IPS DF 4.7 (cell line): ENCODE results near the gene CTCF.
A peak's percentile ranks its signal among the peaks of the same experiment; 100 is the strongest.
"Not testable (repeated sequence)": the region's sequence is repeated elsewhere in the genome, so short reads cannot be mapped to it uniquely, and the experiment has no call there.

Experiments
- DNase-seq: peaks from one replicate; pipeline ENCODE4 v3.0.0-alpha.2; 2013; ENCODE audit warnings: low spot score; ENCODE audit errors: extremely low read depth

CTCF gene, protein sequence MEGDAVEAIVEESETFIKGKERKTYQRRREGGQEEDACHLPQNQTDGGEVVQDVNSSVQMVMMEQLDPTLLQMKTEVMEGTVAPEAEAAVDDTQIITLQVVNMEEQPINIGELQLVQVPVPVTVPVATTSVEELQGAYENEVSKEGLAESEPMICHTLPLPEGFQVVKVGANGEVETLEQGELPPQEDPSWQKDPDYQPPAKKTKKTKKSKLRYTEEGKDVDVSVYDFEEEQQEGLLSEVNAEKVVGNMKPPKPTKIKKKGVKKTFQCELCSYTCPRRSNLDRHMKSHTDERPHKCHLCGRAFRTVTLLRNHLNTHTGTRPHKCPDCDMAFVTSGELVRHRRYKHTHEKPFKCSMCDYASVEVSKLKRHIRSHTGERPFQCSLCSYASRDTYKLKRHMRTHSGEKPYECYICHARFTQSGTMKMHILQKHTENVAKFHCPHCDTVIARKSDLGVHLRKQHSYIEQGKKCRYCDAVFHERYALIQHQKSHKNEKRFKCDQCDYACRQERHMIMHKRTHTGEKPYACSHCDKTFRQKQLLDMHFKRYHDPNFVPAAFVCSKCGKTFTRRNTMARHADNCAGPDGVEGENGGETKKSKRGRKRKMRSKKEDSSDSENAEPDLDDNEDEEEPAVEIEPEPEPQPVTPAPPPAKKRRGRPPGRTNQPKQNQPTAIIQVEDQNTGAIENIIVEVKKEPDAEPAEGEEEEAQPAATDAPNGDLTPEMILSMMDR

GRCh38 chr16:67562526-67562917, at the start of gene CTCF:
Gene CTCF, plus strand, starts transcription at chr16:67562526. Its CDS starts 48,307 bp downstream, at chr16:67610833.
- DNase-seq = no peak

GRCh38 chr16:67513892-67514291, 48.4 kb upstream of the CTCF start:
- DNase-seq = not testable (repeated sequence)

DNA sequence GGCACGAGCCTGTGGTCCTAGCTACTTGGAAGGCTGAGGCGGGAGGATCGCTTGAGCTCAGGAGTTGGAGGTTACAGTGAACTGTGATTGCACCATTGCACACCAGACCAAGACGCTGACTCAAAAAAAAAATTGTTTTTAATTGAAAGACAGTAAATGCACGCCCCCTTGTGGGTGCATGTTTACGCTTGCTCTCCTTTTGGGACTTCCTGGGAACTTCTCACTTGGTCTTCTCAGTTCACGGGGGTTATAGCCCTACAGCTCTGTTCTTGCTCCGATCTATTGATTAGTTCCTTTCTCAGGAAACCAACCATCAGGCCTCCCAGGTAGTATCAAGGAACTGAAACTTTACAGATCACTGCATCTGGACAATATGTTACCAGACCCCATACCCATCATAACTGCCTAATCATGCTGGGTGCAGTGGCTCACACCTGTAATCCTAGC, 47.9 kb upstream of the CTCF start:
- DNase-seq = no peak

GRCh38 chr16:67516296-67517154, 45.8 kb upstream of the CTCF start:
- DNase-seq = no peak

DNA sequence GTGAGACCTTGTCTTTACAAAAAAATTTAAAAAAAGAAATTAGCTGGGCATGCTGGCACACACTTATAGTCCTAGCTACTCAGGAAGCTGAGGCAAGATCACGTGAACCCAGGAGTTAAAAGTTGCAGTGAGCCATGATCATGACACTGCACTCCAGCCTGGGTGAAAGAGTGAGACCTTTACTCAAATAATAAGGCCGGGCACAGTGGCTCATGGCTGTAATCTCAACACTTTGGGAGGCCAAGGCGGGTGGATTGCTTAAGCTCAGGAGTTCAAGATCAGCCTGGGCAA, 45.2 kb upstream of the CTCF start:
- DNase-seq = no peak

DNA sequence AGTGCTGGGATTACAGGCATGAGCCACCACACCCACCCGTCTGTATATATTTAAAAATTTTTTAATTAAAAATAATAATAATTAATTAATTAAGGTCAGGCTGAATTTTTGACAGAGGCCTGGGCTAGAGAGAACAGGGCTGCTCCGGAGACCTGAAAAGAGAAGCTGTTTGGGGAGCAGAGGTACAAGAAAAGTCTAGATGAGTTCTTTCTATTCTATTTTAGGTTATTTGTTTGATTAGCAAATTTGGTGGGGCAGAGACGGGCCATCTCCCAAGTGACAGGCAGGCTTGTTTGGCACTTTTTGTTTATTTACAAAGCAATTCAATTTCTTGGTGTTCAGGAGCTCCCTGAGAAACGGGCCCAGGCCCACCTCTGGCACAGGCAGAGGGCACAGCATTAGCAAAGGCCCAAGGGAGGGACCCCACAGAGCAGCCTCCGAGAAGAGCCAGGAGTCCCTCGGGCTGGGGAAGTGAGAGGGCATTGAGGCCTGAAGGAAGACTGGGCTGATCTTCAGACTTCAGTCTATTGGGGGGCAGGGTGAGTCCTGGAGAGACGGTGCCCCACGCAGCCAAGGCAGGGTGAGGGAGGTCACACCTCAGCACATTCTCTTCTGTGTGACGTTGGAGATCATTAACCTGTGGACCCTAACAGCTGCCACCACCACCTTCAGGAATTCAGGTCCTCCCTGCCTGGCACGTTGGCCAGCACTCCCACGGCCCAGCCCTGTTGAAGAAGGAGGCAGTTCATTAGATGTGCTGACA, 44.5 kb upstream of the CTCF start:
- DNase-seq = no peak

DNA sequence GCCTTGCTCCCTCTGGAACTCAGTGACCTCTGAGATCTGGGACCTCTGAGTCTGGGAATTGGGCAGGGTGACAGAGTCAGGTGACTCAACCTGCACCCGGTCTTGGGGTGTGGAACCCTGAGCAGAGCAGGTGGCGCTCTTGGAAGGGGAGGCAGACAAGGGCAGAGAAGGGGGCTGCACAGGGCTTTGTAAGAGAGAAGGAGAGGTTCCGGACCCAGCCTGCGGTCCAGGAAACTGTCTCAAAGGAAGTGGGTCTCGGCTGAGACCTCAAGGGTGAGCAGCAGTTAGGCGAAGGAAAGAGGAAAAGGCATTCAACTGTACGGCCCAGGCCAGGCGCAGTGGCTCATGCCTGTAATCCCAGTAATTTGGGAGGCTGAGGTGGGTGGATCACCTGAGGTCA, 43.6 kb upstream of the CTCF start:
- no peak for DNase-seq

GRCh38 chr16:67519242-67519641, 43.1 kb upstream of the CTCF start:
- DNase-seq = no peak

GRCh38 chr16:67521095-67521804, 41.1 kb upstream of the CTCF start:
- peak; percentile 93 for DNase-seq

GRCh38 chr16:67525176-67525860, 37.0 kb upstream of the CTCF start:
- no peak for DNase-seq

GRCh38 chr16:67526149-67526791, 36.1 kb upstream of the CTCF start:
- DNase-seq = no peak

DNA sequence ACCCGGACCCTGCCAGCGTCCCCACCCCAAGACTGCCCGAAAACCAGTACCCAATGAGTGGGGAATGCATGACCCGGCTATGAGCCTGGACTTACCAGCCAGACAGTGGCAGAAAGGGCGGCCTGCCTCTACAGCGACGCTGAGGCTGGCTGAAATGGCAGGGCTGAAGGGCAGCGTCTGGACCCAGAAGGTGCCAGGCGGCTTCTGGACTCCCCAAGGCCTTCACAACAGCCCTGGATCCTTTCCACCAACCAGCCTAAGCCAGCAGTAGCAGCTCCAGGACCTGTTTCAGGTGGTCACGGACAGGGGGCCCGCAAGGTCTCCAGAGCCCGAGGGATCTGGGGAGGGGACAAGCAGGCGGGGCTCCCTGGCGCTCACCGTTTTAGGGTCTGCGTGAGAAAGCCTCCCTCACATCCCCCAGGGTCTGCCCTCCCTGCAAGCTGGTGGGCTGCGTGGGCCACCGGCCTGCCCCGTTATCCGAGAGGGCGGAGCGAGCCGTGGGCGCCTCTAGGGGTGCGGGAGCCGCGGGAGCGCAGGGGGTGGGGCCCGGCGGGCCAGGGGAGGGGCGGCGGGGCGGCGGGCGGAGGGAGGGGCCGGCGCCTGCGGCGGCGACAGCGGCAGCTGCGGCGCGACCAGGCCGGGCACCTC, 34.0 kb upstream of the CTCF start, which contains the start of gene RIPOR1:
RIPOR1 (plus strand) TSS at position 608 of the 648 bp plus-strand sequence. CDS start 9,618 bp downstream, outside the sequence.
- no peak for DNase-seq

GRCh38 chr16:67528870-67529581, 33.3 kb upstream of the CTCF start:
- DNase-seq = no peak

DNA sequence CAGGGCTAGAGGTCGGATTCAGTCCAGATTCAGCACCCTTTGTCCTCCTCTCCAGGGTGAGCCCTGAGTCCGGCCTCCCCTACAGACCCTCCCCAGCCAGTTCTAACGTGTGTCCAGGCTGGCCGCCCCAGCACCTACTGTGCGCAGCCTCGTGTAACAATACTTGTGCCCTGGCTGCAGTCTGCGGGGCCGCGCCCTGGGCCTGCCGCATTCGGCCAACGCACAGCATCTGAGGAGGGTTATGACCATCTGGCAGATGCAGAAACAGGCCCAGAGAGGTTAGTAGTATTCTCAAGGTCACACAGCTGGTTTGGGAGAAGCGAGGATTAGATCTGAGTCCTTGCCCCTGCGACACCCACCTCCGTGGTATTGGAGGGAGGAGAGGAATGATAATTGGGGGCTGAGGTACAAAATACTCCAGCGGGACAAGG, 32.7 kb upstream of the CTCF start:
- no peak for DNase-seq

DNA sequence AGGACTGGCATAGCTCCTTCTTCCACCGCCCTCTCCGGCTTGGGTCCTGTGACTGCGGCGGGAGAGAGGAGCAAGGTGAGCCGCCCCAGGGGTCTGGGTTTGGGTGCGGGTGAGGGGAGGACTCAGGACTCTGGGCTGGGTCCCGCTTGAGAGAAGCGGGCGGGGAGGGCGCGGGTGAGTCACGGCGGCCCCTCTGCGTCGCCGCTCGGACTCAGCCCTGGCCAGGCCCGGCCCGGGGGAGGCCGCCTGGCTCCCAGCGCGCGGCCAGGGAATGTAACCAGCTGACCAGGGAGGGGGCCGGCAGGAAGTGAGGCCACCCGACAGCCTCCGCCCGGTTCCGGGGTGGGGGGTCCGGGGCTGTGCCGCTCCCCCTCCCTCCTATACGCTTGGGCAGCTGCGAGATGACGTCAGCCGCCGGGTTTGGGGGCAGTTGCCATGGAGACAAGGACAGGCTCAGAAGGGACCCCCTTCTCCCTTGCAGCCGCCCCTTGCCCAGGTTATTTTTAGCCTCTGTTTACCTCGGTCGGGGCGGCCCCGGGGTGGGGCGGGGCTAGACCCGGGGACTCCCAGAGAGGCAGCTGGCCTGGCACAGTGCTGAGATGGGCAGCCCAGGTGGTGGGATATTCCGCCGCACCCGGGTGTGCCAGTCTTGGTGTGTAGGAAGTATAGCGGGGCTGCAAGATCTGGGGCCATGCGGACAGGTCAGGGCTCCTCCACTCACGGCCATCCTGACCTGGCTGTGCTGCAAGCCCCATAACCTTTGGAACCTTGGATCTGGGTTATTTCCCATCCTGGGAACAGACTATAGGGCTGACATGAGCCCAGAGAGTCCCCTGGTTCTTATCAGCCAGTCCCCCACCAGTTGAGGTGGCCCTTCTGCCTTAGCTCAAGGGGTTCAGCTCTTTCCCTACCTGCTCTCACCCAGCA, 32.0 kb upstream of the CTCF start:
- no peak for DNase-seq

DNA sequence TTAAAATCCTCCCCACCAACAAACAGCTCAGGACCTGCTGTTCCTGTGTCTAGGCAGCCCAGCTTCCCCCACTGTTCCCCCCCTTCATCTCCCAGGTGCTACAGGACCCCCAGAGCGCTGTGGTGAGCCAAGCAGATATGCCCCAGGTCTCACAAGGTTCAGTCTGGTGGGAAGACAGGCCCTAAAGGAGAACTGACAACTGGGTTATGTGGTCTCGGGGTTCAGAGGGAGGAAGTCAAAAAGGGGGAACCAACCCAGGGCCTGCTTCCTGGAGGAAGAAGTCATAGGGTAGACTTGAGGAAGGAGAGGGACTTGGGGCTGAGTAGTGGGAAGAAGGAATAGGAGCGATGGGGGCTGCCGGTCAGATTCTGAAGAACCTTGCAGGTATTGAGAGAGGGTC, 31.1 kb upstream of the CTCF start:
- DNase-seq = no peak

DNA sequence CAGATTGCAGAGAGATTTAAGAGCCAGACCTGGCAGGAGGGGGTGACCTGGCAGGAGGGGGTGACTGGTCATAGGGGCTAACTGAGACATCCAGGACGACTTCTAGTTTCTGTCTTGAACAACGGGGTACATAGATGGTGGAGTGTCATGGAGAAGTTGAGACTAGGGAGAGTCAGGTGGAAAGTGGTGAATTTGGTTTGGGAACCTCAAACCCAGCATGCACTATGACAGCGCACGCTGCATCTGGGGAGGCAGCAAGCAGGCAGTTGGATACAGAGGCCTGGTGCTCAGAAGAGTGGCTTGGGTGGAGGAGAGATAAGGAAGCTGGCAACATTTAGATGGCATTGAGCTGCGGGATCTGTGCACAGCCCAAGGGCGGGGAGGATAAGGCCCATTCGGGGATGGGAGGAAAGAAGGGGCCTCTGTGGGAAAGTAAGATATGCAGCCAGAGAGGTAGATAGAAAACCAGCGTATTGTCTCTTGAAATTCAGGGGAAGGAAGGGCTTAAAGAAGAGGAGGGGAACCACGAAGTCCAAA, 29.2 kb upstream of the CTCF start:
- DNase-seq = no peak
